NCI-H1436 (cell line): ENCODE data around the gene PTGFRN.

Experiments used
- DNase-seq: peaks from one replicate; lab custom pipeline; 2025; lab: John Stamatoyannopoulos, UW

Gene PTGFRN

DNA sequence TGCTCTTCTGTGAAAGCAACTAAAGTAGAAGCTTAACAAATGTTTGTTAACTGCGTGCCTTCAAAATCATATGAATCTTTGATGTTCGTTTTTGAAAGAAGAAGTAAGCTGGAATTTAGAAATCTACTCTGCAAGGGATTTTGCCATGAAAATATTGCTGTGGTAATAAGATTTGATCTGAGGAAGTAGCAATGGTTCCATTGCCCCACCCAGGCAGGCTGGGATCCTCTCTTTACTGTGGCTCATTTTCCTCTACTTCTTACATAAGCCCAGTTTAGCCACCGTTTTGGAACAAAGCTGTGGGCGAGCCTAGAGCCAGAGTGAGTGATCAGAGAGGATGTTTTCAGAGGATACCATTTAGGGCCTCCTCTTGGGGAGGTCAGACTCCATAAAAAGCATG lies 20.3 kb upstream of the PTGFRN start:
- DNase-seq, result no peak

DNA sequence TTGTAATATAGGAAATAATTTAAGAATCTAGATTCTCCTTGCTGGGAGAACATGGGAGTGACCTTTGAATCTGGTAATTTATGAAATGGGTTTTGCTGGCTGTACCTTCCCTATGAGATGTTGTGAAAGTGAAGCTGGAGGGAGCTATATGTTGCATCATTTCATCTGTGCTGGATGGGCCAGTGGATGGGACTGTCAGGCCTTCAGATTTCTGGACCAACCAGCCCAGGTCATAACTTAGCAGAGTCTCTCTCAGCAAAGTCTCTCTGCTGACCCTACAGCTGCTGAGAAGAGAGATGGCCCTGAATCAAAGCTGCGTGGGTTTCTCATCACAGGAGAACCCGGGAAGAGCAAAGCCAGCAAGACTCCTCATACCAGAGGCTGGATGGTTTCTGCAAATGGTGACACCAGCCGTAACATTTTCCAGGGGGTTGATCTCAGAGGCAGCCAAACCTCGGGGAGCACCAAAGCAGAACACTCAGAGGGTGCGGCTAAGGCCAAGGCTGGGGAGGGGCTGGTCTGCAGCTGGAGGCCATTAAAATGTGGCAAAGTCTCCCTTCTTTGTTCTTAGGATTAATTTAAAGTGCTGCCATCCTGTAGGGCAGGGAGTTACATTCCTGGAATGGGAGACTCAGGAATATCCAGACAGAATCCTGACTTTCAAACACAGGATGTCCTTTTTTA lies 18.2 kb upstream of the PTGFRN start:
- no peak for DNase-seq

DNA sequence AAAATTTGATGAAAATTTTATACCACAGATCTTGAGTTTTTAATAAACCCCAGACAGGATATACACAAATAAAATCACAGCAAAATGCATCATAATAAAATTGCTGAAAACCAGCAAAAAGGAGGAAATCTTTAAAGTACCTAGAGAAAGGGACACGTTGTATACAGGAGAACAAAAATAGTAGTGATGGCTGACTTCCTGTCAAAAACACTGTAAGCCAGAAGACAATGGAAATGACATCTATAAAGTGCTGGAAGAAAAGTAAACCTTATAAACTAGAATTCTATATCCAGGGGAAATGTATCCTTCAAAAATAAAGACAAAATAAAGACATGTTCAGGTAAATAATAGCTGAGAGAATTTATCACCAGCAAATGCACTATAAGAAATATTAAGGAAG lies 14.6 kb upstream of the PTGFRN start:
- no peak for DNase-seq

- no peak for DNase-seq
Observed at GRCh38 chr1:116899529-116899928, 10.2 kb upstream of the PTGFRN start.

DNA sequence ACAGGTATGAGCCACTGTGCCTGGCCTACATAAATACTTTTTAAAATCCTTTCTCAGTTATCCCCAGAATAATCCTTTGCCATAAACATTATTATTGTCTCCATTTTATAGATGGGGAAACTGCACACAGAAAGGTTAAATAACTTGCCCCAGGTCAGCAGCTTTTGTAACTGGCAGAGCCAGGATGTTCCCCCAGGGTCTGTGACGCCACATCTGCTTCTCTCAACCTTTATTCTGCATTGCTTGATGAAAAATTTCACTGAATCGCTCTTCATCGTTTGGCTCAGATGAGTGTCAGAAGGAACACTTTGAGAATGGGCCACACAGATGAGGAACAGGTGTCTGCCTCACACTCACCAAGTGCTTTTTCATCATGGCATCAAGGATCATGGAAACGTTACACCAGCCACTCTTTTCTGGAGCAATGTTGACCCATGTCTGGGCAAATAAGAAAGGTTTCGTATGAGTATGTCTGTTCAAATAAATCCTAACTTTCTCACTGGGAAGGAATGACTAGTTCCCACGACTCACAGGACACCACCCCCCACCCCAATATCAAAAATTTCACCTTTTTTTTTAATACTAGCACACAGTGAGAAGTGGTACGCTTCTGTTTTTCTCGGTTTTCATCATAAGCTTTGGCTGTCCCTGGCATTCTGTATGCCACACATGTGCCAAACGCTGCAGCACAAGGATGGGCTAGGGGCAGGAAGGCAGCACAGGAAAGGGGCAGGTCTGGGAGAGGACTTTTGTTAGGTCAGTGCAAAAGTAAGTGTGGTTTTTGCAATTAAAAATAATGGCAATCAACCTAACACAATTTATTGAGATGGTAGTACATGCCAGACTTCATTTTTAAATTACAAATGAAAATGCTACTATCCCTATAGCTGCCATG lies 9.0 kb upstream of the PTGFRN start:
- DNase-seq, result no peak

DNA sequence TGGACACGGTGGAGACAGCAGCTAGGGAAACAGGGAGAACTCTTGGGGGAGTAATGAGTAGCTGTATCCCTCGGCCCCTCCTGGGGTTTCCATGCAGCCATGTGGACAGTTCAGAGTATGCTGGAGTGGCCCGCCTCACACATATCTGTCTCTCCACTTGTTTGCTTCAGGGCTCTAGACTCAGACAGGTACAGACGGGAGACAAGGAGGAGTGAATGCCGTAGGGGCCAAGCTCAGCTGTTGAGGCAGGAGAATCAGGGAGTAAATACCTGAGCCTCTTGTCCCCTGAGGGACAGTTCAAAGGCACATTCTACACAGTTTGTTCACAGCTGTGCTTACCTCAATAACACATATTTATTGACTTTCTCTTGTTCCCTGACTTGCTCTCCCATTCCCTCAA lies 7.7 kb upstream of the PTGFRN start:
- DNase-seq, result no peak

- DNase-seq, result no peak
Observed at GRCh38 chr1:116902723-116903383, 6.9 kb upstream of the PTGFRN start.

- DNase-seq, result no peak
Observed at GRCh38 chr1:116904791-116905320, 4.9 kb upstream of the PTGFRN start.

DNA sequence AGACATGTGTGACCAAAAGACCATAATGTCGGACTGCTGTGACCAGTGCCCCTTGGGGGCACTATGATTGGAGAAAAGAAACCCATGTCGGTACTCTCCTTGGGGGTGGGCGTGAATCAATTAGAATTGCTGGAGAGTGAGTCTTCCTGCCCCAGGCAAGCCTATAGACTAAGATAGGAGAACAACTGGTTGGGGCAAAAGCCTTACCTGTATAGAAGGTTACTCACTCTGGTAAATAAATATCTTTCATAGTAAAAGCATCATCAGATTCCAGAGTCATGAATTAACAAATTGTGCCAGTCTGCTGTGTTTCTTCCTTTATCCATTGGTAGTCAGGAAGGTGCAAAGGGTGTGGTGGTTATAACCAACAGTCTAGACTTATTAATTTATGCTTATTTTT lies 2.9 kb upstream of the PTGFRN start:
- no peak for DNase-seq

DNA sequence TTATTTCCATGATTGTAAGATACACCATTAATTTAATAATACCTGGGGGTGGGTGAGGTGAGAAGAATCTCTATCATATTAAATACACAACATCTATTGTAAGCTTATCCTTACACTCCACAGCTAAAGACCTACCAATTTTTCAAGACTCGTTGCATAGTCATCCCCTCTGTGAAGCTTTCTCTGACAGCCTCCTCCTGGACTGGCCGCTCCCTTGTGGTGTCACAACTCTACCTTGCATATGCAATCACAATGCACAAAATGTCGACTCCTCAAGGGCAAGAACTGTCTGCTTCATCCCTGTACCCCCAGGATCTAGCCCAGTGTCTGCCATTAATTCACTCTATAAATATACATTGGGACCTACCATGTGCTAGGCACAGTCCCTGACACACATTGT lies 2.4 kb upstream of the PTGFRN start:
- DNase-seq, result no peak

- DNase-seq, result no peak
Observed at GRCh38 chr1:116908266-116908665, 1.4 kb upstream of the PTGFRN start.

- no peak for DNase-seq
Observed at GRCh38 chr1:116908820-116909511, 750 bp upstream of the PTGFRN start.

DNA sequence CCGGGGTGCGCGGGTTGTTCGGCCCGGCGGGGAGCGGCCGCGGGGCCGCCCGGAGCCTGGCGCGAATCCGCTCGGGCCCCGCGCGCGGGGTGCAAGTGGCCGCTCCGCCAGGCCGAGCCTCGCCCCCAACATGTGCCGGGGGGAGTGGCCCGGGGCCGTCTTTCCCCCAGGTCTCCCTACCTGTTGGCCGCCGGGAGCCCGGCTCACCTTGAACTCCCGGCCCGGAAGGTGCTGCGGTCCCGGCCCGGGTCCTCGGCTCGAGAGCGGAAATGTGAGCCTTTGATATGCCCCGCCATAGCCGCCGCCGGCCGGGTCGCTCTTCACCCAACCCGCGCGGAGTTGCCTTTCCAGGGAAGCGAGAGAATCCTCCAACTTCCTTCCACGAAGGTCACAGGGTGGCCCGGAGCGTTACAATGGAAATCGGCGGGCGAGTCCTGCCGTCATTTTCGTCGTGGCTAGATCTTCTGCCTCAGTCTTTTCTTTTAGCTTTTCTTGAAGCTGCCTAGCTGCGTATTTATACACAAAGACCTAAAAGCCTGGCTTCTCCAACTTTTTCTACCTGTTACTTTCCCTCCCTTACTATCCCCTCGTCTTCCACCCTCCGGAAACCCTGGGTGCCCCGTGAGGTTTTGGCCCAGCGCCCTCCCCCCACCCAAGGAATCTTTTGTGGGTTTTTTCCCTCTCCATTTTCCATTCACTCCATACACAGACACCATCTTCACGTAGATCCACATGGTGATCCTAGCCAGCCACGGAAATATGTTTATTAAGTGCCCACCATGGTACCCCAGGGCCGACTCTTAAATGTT lies 867 bp downstream of the PTGFRN start:
- DNase-seq, result no peak

DNA sequence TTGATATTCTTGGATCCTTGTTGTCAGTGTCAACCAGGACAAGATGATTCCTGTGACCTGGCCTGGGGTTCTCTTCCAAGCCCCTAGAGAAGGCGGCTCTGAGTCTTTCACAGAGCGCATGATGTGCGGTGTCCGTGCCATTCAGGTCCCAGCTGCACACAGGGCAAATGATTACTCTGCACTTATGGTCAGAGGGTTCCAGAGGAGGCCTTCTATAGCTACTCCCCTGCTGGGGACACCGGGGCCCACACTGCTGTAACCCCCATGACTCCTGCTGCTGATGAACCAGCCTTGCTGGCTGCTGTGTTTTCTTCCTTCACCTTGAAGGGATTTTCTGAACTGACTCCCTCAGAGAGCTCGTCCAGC lies 1.5 kb downstream of the PTGFRN start:
- DNase-seq, result no peak

GRCh38 chr1:116911779-116912469 lies 2.2 kb downstream of the PTGFRN start:
- DNase-seq, result no peak

DNA sequence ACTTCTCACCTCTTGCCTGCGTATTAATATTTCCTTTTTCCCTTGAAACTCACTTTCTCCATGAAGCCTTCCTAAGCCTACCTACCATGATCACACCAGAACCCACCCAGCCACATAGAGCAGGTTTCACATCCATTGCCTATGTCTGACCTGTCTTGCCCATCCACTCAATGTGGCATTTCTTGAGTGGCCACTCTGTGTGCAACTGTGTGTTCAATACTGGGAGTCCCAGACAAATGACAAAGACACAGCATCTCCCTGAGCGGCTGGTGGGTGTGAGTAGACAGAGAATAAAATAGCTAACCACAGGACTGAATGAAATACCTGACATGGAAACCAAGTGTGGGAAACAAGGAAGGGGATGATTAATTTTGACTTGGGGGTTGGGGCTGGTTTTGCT lies 3.1 kb downstream of the PTGFRN start:
- no peak for DNase-seq

- DNase-seq, result no peak
Observed at GRCh38 chr1:116913941-116914340, 4.2 kb downstream of the PTGFRN start.

DNA sequence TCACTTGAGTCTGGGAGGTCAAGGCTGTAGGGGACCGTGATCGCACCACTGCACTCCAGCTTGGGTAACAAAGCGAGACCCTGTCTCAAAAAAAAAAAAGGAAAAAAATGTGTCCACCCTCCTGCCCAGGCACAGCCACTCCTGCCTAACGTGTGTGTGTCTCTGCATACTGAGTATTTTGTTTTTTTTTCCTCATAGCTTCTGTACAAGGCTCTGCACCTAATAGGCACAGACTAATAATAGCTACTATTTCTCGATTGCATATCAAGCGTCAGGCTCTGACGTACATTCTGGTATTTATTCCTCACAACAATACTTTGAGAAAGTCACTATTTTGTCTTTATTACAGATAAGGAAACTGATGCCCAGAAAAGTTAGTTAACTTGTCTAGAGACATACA lies 5.0 kb downstream of the PTGFRN start:
- DNase-seq, result no peak

DNA sequence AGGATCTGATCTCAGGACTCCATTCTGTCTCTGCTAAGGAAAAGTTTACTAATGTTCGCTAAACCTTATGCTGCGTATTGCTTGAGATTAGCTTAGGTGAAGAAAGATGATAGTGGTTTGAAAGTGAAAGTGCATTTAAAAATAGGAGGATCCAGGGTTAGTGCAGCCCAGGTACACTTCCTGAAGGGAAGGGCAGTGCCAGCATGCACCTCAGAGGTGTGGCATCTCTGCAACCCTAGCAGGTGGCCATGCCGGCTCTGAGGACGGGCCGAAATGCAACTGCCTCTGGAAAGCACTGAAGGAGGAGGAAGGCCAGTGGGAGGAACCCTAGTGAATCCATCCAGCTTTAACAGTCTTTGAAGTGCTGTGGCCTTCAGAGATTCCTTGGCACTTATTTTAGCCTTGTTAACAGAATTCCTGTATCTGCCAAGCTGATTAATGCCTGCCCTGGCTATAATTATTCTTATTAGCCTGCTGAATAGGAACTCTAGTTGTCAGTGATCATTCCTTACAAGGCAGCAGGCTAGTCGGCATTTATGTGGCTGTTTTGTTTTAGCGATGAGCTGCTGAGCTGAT lies 5.5 kb downstream of the PTGFRN start:
- no peak for DNase-seq

- DNase-seq, result no peak
Observed at GRCh38 chr1:116916002-116916401, 6.3 kb downstream of the PTGFRN start.
